Right cardiac atrium (tissue), 5 donors: ENCODE data around the gene BBOF1. TPM values are rescaled to one million over a fixed set of nuclear protein-coding genes. Genes with fewer than 3 reads are reported as not detected.
"Not testable (repeated sequence)": the region's sequence is repeated elsewhere in the genome, so short reads cannot be mapped to it uniquely, and the experiment has no call there.

Experiments
- ATAC-seq, 2 donors: fragments of 200-7000 bp; cut with Tn5 transposase; one replicate each; pipeline versions ENCODE4 v1.8.0 to v1.9.1; 2020; ENCODE audit warnings: moderate library complexity in 2 of 2, mild to moderate bottlenecking in 1 of 2
- DNase-seq, 3 donors: peaks; one replicate each; pipeline ENCODE4 v3.0.0-alpha.2; 2020
- H3K27ac ChIP-seq: one replicate; pipeline ENCODE4 v1.5.1; 2013; ENCODE audit warnings: mild to moderate bottlenecking, low read length, control low read depth, moderate library complexity
- H3K27me3 ChIP-seq: one replicate; pipeline ENCODE4 v1.6.1; 2013; ENCODE audit not compliant: control insufficient read depth, insufficient read depth
- H3K4me1 ChIP-seq: one replicate; pipeline ENCODE4 v1.6.1; 2013; ENCODE audit warnings: low read length; ENCODE audit not compliant: control insufficient read depth, insufficient read depth
- H3K4me3 ChIP-seq: one replicate; pipeline ENCODE4 v1.5.1; 2013; ENCODE audit warnings: low read length, control low read depth
- H3K9me3 ChIP-seq: one replicate; pipeline ENCODE4 v1.6.1; 2013; ENCODE audit warnings: low read length; ENCODE audit not compliant: control insufficient read depth
- WGBS: extraction: QIAGEN DNeasy Blood & Tissue Kit; methylation state at CpG from one replicate; pipeline ENCODE4 v1.1.7; 2013; 5-methylcytosine and 5-hydroxymethylcytosine counted together
- intact Hi-C, 4 donors: fragments of 100-400 bp; cut with DNase I; formaldehyde crosslinking; loops; one replicate each; pipeline versions ENCODE4 v1.11.0 to v1.14.0; 2022 to 2023
- polyA plus RNA-seq: library from polyadenylated mRNA; stranded (reverse); fragments of 200-250 nt; gene quantifications from one replicate; pipeline ENCODE4 v1.2.3, GENCODE V29; 2013
- total RNA-seq, 4 donors: library from RNA; stranded (reverse); fragmentation: NEBNext Ultra II Directional; extraction: Animal tissue kit (Norgen Biotek cat#: 25700); gene quantifications; one replicate each; pipeline ENCODE4 v1.2.1, GENCODE V29; 2021
- donor health status: healthy with polysubstance abuse.
- donor health status: DM: no; HTN: yes; CAD: no.
- donor health status: DM: no; HTN: no; CAD: no.
- donor health status: DM: no; HTN: yes; CAD: no; lungs with severe emphysema.
- donor health status: DM: yes; HTN: yes; CAD: no.

The BBOF1 gene
- total and polyA plus RNA-seq, 5 donors: 4.5 to 5.5 (median 5.3) TPM

GRCh38 chr14:74105381-74105780 lies 86.2 kb downstream of the BBOF1 start:
- Histone ChIP-seq H3K4me1 (no peaks in the 10 kb centered on the region), H3K4me3 (no peak overlapping the region), H3K27me3 (no peaks in the 10 kb centered on the region), H3K9me3 (no peaks in the 10 kb centered on the region), H3K27ac (no peak overlapping the region)
- WGBS: 95% methylated on average over 2 of the region's 2 CpGs
- DNase-seq (no peak), ATAC-seq (no peak)
- intact Hi-C loops: loop anchor here in 1 of 4 donors (5.0 kb wide), 1 partner anchor 142 kb away; no protein-coding TSS in a partner anchor

- WGBS: 49% methylated on average over 1 of the region's 1 CpG
- Histone ChIP-seq H3K27me3 (no peaks in the 10 kb centered on the region), H3K27ac (no peak overlapping the region), H3K4me3 (no peak overlapping the region), H3K4me1 (no peaks in the 10 kb centered on the region), H3K9me3 (no peaks in the 10 kb centered on the region)
- DNase-seq (no peak), ATAC-seq (no peak)
- intact Hi-C loops: loop anchor here in 1 of 4 donors (5.0 kb wide), 1 partner anchor 138 kb away; no protein-coding TSS in a partner anchor
Observed at GRCh38 chr14:74109369-74109768, 90.2 kb downstream of the BBOF1 start.

GRCh38 chr14:74111395-74112216 lies 92.5 kb downstream of the BBOF1 start:
- not testable (repeated sequence) for H3K4me3 ChIP-seq, H3K9me3 ChIP-seq, H3K27ac ChIP-seq, H3K4me1 ChIP-seq, H3K27me3 ChIP-seq
- 91% methylated on average over 13 of the region's 13 CpGs for WGBS
- ATAC-seq (peak; percentile 51 to 61), DNase-seq (peak in 1 of 3 donors; percentile 36)
- intact Hi-C loops: loop anchor here (2.0 to 5.0 kb wide), 3 partner anchors 141 to 146 kb away; no protein-coding TSS in a partner anchor

Other genes starting within 250 kb of the BBOF1 start
- 10 to 100 TPM; 31.3 to 38.3 (median 32.1) TPM for gene PTGR2, start 167.5 kb upstream of the BBOF1 start, total RNA-seq
- gene PTGR2, start 167.5 kb upstream of the BBOF1 start, polyA plus RNA-seq: 33.3 TPM
- gene ZNF410, start 132.5 kb upstream of the BBOF1 start, total RNA-seq: 10 to 100 TPM; 16.3 to 30.4 (median 20.1) TPM
- gene ZNF410, start 132.5 kb upstream of the BBOF1 start, polyA plus RNA-seq: 12.1 TPM
- 1 to 10 TPM; 3.1 to 4.6 (median 3.5) TPM for gene FAM161B, start 69.3 kb upstream of the BBOF1 start, total RNA-seq
- 2.3 TPM for gene FAM161B, start 69.3 kb upstream of the BBOF1 start, polyA plus RNA-seq
- gene COQ6, start 69.0 kb upstream of the BBOF1 start, total RNA-seq: 10 to 100 TPM; 29.2 to 34.3 (median 32.2) TPM
- gene COQ6, start 69.0 kb upstream of the BBOF1 start, polyA plus RNA-seq: 43.4 TPM
- gene ENTPD5, start 61 bp upstream of the BBOF1 start, total RNA-seq: 1 to 10 TPM; 7.6 to 8.7 (median 7.9) TPM
- gene ENTPD5, start 61 bp upstream of the BBOF1 start, polyA plus RNA-seq: 5.7 TPM
- gene ALDH6A1, start 65.1 kb downstream of the BBOF1 start, total RNA-seq: 10 to 100 TPM; 27.0 to 58.0 (median 31.9) TPM
- gene ALDH6A1, start 65.1 kb downstream of the BBOF1 start, polyA plus RNA-seq: 15.3 TPM
- 1 to 10 TPM; 7.1 to 9.2 (median 7.8) TPM for gene LIN52, start 65.6 kb downstream of the BBOF1 start, total RNA-seq
- 5.5 TPM for gene LIN52, start 65.6 kb downstream of the BBOF1 start, polyA plus RNA-seq
- not detected for gene VSX2, start 220.1 kb downstream of the BBOF1 start, total RNA-seq
- not detected for gene VSX2, start 220.1 kb downstream of the BBOF1 start, polyA plus RNA-seq